COLO829 (cell line): ENCODE data around the gene CCNI.
"Not testable (repeated sequence)": the region's sequence is repeated elsewhere in the genome, so short reads cannot be mapped to it uniquely, and the experiment has no call there.

ENCODE experiments used
- DNase-seq: peaks from one replicate; pipeline ENCODE4 v3.0.0; 2012; ENCODE audit warnings: low spot score

Gene CCNI

DNA sequence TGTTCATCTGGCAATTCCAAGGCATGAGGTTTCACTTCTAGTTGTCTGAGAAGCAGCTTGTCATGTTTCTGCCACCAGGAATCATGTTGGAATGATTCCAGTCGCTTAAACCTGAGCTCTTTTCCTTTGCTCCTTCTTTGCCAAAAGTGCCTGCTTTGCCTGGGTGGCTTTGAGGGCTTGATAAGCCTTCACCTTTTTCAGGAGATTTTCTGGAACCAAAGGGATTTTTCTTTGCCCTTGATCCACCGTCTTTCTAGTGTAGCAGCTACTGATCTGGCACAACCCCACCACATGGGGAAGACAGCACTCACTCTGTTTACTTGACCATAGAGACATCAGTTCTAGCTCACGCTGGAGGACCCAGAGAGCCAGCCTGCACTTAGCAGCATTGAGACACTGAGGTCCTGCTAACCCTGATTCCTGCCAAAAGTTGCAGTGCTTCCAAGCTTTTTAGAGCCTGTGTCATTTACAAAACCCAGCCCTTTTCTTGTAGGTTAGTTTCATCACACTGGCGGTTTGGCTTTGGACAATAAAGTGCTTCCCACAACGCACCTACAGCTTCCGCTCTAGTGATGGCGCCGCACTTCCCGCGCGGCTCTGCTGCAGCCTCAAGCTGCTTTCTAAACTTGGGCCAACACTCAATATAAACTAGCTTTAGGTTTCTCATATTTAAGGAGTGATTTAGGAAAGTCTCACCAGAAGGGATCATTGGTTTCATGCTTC lies 7.3 kb upstream of the CCNI start:
- no peak for DNase-seq

DNA sequence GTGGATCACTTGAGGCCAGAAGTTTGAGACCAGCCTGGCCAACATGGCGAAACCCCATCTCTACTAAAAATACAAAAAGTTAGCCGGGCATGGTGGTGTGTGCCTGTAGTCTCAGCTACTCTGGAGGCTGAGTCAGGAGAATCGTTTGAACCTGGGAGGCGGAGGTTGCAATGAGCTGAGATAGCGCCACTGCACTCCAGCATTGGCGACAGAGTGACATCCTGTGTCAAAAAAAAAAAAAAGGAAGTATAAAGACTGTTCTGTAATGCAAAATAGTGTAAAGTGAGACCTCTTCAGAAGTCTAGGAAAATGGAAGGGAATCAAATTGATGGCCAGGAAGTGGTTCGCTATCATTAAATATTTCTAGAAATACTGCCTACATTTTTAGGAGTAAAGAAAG lies 5.0 kb upstream of the CCNI start:
- DNase-seq, result not testable (repeated sequence)

DNA sequence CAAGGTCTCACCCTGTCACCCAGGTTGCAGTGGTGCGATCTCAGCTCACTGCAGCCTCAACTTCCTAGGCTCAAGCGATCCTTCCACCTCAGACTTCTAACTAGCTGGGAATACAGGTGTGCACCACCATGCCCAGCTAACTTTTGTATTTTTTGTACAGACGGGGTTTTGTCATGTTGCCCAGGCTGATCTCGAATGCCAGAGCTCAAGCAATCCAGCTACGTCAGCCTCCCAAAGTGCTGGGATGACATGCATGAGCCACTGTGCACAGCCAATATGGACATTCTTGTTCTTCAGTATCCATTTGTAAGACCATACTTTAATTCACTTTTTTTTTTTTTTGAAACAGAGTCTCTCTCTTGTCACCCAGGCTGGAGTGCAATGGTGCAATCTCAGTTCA lies 3.5 kb upstream of the CCNI start:
- DNase-seq, result no peak

DNA sequence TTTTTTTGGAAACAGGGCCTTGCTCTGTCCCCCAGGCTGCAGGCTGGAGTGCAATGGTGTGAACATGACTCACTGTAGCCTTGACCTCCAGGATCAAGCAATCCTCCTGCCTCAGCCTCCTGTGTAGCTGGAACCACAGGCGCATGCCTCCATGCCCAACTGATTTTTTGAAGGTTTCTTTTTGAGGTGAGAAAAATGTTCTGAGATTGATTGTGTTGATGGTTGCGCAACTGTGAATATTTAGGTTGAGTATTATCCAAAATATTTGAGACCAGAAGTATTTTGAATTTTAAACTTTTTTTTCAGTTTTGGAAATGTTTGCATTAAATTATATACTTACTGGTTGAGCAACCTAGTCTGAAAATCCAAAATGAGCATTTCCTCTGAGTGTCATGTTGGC lies 2.6 kb upstream of the CCNI start:
- no peak for DNase-seq

DNA sequence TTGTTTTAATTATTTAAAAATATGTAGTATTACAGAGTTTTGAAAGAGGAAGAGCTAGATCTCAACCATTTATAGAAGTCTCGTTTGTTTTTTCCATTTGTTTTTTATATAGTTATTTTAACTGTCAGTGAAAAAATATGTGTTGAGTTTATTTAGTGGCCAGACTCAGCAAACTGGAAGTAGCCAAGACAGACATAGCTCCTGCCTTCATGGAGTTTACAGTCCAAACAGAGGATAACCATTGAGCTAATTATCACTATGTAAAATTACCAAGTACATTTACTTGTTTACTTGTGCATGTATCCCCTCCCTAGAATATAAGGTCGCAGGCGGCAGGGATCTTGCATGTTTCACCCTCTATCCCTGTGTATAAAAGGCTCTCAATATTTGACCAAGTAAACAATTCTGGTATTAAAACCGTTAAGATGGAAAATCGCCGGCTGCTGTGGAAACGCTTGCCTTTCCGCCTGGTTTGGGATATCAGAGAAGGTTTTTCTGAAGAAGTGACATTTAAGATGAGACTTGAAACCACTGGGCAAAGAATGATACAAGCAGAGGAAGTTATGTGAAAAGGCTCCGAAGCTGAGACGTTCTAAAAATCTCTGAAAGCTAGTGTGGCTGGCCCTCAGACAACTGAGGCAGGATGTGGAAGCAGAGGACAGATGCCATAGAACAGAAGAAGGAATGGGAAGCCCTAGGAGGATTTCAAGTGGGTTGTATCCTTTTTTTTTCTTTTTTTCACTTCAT lies 1.3 kb upstream of the CCNI start:
- no peak for DNase-seq

DNA sequence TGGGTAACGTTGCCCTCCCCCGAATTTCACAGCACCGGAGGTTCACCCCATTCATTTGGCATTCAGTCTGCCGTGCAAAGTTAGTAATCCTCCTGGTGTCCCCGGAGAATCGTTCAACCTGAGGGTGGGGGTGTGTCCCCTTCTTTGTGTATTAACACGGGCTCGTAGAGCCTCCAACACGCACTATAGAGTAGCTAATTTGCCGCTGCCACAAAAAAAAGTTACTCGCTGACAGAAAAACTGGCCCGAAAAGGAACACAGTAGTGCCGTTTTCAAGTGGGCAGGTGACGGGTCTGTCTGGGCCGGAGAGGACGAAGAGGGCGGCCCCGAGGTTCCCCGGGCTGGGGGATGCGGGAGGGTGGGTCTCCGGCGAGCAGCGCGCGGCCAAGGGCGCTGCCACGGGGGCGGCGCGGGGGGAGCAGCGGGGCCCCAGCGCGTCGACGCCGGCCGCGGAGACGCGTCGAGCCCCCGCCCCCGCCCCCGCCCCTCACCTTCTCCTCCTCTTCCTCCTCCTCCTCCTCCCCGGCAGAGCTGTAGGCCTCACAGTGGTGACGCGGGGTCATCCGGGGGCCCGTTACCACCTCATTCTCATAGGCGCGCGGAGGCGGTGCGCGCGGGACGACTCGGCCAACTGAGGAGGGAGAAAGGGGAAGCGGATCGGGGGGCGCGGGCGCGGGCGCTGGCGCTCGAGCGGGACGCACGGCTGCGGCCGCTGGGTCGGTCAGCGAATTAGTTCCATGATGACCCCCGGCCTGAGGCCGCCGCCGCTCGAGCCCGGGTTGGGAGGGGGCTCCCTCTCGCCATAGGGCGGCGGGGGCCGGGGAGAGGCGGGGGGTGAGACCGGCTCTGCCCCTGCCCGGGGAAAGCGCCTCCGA lies 571 bp downstream of the CCNI start:
- no peak for DNase-seq

DNA sequence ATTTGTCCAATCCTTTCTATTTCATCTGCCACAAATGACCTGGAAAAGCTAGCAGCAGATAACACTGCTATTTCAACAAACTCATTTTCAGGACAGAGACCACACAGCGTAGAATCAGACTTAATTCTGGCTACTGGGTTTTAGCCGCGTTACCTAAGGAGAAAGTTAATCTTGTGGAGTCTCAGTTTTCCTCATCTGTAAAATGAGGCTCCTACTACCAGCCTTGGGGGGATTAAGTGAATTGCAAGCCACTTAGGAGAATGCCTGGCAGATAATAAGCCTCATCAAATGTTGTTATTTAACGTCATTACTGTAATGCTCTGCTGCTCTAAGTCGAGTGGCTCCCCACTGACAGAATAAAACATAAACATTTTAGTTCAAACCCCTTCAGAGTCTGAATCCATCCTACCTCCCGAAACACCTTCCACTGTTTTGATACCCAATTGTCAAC lies 1.4 kb downstream of the CCNI start:
- no peak for DNase-seq

DNA sequence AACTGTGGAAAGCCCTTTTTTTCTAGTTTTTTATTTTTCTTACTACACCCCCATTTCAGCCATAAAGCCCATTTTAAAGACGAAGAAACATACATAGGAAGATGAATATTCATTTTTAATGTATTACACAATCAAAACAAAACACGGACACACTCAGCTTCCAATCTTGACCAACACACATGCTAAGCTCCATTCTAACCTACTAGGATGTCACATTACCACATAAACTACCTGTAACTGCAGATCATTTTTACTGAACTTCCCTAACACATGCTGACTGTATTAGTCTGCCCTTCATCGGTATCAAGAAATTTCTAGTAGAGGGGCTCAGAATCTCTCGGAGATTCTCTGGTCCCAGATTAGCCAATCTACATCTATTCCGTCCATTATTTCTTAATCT lies 1.8 kb downstream of the CCNI start:
- DNase-seq, result no peak

DNA sequence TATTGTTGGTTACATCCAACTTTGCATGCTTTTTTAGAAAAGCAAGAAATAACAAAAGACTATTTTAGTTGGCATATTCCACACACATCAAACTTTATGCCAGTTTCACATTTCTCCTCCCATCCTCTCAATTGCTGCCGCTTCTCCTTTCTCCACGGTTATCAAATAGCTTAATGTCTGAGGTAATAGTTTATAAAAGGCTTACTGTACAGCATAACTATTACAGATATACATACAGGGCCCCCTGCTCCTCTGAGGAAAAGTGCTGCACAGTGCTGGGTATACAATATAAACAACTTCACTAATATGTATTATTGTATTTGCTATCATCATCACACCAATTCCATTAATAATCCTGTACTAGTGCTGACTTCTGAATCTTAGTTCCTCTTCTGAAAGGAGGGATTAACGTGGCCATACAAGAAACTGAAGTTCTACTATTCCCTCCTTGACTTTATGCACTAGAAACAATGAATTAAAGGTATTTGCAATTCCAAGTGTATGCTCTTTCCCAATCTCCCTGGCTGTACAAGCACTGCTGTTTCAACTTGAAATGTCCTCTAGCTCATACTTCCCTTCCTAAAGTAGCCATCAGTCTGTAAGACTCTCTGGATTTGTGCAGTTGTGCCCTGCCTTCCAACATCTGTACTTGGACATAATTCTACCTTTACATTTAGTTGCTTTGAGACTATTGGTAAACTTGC lies 2.5 kb downstream of the CCNI start:
- DNase-seq, result no peak

DNA sequence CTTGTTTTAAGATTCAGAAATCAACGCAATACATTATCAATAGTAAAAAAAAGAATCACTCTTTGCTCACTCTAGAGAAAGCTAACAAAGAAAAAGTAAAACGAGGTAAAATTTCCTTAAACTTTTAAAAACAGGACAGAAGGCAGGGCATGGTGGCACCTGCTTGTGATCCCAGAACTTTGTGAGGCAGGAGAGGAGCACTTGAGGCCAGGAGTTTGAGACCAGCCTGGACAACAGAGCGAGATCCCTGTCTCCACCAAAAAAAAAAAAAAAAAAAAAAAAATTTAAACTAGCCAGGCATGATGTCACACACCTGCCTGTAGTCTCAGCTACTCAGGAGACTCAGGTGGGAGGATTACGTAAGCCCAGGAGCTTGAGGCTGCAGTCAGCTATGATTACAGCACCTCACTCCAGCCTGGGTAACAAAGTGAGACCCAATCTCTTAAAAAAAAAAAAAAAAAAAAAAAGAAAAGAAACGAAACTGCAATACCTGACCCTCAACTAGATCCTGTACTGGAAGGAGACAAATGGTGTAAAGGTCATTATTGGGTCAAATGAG lies 3.5 kb downstream of the CCNI start:
- no peak for DNase-seq

DNA sequence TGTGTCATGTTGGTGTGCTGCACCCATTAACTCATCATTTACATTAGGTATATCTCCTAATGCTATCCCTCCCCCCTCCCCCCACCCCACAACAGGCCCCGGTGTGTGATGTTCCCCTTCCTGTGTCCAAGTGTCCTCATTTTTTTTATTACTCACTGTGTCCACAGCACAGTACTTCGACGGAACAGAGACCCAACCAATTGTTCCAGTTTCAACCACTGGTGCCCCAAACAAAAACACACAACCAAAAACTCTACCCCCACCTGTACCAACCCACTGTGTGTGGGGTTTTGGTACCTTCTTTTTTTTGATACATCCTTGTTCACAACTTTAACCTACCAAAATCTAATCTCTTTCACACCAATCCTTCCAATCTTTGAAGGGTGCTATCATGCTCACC lies 6.3 kb downstream of the CCNI start:
- DNase-seq, result not testable (repeated sequence)

DNA sequence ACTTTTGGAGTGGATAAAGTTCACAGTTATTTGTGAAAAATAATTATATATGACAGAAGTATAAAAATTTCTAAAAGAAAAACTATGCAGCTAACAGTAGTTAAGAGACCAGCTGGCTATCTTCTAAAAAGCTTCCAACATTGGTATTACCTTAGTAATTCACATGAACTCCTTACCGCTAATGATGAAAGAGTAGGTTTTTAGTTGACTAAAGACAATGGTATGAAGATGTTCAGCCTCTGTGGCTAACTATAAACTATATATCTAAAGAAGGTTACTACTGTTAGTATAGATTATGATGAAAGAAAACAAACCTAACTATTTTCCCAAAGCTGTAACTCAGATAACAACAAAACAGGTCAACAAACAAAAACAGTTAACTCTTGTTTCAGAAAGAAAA lies 10.4 kb downstream of the CCNI start:
- no peak for DNase-seq

DNA sequence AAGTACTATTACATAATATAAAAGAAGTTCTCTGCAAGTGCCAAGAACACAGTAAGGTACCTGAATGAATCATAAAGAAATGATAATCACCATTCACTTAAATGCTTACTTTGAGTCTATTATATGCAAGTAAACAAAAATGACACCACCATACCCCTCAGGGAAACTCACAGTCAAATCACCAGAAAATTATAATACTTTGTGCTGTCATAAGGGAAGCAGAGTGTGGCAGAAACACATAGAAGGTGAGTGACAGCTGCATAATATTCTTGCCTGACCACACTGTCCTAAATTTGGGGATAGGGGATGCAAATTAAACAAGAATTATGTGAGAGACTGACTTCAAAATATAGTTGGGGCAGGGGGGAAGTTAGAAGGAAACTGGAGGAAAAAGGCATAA lies 12.9 kb downstream of the CCNI start:
- DNase-seq, result no peak

DNA sequence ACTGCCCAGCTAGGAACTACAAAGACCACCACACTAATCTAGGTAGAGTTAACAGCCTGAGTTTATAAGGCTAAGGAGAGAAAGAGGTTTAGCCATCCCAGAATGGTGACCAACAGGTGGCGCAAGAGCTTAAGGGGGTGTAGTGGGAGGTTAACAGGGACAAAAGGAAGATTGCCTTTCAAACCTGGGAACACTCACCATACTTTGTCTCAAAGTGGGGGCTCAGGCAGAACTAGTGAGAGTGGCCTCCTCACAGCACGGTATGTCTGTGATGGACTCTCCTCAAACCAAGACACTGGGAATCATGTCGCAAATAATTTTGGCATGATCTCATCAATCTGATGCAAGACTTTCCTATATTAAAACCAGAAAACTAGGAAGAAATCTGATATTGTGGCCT lies 23.4 kb downstream of the CCNI start:
- DNase-seq, result no peak

DNA sequence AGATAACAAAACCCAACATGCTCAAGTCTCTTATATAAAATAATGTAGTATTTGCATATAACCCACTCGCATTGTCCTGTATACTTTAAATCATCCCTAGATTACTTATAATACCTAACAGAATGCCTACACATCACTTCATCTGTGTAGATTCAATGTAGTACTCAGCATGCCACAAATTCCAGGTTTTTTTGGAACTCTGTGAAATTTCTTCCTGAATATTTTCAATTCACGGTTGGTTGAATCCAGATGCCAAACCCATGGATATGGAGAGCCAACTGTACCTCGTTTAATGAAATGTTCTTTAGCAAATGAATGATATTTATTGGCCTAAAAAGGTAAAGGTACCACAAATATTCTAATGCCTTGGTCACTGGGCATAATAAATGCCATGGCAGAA lies 24.8 kb downstream of the CCNI start:
- DNase-seq, result no peak

DNA sequence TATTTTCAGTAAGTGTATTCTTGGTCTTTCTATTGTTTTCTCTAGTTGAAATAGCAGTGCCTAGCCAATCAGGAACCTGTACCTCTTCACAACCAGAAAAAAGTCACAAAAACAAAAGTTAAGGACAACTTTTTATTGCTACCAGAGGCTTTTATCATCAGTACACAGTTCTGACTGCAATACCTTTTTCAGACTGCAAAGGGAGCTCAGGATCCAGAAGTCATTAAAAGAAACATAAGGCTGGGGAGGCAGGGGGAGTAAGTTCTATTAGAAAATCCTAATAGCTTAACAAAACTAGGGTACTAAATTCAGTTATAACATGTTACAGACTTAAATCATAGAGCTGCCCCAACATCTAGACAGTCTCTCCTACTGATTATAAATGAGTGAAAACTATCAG lies 28.8 kb downstream of the CCNI start:
- DNase-seq, result no peak

DNA sequence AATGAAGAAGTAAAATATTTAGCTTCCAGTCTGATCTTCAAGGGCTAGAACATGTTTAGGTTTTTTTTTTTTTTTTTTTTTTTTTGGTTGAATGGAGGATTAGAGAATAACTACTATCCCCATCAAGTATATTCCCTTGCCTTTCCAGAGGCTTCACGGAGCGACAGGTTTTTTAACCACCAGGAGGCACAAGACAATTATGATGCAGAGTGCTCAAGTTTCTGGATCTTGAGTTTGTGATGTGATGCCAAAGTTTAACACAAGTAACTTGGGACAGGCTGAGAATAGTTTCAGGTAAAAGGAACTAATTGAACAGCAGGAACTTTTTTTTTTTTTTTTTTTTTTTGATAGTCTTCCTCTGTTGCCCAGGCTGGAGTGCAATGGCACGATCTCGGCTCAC lies 30.3 kb downstream of the CCNI start:
- no peak for DNase-seq

DNA sequence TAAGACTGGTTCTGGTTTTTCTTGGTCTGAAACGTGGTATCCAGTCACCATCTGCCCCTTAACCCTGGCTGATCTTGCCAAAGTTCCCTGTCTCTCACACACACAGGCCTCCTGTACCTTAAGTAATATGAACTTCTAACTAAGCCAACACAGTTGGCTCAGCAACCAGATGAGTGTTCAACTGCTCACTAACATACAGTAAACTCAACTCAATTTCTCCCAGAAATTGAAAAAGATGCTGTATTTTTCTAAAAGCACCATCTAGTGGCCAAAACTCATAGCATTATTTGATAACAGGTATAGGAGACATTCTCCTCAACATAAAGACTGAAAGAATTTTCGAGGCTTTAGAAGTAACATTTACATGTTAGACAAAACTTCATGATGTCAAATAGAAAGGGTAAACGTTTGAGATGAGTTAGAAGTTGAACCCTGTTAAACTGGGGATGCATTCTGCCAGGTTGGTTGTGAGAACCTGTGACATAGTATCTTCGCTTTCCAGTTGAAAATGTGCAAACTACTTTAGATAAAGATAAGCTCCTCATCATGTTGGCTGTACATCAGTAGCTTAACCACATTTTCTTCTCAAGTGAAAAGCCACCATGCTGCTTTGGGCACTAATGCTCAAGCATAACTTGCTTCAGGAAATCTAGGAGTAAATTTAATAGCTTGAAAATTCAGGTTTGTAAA lies 31.2 kb downstream of the CCNI start:
- peak; percentile 27 for DNase-seq

DNA sequence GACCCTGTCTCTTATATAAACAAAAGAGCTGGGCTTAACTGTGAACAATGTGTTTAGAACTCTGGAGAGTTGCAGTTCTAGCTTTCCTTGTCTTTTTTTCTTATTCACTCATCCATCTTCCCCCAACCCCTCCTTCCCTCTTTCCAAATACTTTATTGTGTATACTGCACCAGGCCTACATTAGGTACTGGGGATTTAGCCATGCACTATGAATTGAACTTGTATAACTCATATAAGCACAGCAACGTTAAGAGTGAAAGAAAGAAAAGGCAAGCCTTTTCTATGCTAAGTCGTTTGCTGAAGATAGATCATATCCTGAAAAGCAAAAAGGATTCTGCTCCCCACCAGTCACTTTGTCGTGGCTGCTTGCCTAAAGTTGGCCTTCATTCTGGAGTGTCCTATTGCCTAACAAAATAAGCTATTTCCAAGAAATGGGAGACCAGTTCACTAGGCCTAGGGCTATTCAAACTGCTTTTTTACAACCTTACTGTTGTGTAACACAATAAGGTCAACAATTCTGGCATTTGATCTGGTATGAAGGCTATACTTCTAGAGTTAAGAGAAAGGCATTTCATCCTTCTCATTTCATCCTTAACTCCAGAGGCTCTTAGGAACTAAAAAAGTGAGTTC lies 32.2 kb downstream of the CCNI start:
- DNase-seq, result no peak

DNA sequence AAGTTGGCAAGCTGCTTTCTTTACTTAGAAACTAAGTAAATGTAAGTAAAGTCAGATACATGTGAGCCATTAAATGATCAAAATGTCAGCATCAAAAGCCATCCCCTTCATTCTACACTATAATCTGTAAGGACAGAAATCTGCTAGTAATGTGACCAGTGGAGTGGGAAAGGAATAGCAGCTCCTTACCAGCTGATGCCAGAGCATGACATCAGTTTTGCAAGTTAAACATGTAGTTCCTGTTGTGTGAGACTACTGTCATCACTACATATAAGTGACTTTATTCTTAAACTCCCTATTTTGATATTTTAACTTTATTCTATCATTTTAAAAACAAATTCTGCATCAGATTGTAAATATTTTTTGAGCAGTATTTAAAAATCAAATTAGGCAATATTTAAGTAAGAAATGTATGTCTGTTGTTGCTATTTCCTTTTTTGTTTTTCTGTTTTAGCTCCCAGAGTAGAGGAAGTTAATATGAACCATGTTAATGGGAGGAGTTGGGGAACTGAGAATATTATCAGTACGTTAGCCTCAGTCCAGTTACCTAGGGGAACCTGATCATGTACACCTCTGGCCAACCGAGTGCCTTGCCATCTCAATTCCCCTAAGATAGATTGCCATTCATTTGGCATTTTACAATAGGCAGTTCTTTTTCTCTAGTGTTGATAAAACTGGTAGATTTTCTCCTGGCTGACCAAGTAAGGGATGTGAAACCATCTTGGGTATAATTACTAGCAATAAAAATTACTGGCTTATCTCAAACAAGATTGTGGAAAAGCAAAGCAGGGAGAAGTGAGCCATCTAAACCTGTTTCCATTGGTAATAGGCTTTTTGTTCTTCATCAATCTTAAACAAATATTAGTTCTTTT lies 34.7 kb downstream of the CCNI start:
- no peak for DNase-seq
